ENCODE results near the gene SLC39A6.

GRCh38 chr18:36088256-36088655, 40.9 kb downstream of the SLC39A6 start:
- TF ChIP-seq, protein P1, sequence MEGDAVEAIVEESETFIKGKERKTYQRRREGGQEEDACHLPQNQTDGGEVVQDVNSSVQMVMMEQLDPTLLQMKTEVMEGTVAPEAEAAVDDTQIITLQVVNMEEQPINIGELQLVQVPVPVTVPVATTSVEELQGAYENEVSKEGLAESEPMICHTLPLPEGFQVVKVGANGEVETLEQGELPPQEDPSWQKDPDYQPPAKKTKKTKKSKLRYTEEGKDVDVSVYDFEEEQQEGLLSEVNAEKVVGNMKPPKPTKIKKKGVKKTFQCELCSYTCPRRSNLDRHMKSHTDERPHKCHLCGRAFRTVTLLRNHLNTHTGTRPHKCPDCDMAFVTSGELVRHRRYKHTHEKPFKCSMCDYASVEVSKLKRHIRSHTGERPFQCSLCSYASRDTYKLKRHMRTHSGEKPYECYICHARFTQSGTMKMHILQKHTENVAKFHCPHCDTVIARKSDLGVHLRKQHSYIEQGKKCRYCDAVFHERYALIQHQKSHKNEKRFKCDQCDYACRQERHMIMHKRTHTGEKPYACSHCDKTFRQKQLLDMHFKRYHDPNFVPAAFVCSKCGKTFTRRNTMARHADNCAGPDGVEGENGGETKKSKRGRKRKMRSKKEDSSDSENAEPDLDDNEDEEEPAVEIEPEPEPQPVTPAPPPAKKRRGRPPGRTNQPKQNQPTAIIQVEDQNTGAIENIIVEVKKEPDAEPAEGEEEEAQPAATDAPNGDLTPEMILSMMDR (IDR thresholded peaks at IDR 0.05) = no peak
- TF ChIP-seq POLR2A (IDR thresholded peaks at IDR 0.05) = no peak
